HepG2 (cell line): ENCODE results near the gene WDFY1. TPM values are rescaled to one million over a fixed set of nuclear protein-coding genes. Genes with fewer than 3 reads are reported as not detected.
A peak's percentile ranks its signal among the peaks of the same experiment; 100 is the strongest.

Experiments used
- ATRX ChIP-seq: sonication (generic); formaldehyde crosslinking; IDR thresholded peaks from 2 replicates; pipeline ENCODE4 v1.4.0; 2020; ENCODE audit warnings: missing genetic modification reagents, borderline replicate concordance
- EEA1 ChIP-seq: sonication (generic); formaldehyde crosslinking; IDR thresholded peaks from 2 replicates; pipeline ENCODE4 v1.5.1; 2020; ENCODE audit warnings: mild to moderate bottlenecking, missing genetic modification reagents, borderline replicate concordance
- GTF2F1 ChIP-seq: fragments of 150-350 bp; IDR thresholded peaks from 2 replicates; pipeline ENCODE4 v1.6.1; 2014; ENCODE audit warnings: low read length
- KLF12 ChIP-seq: sonication (generic); formaldehyde crosslinking; IDR thresholded peaks from 2 replicates; pipeline ENCODE4 v1.4.0; 2020; ENCODE audit warnings: missing genetic modification reagents, borderline replicate concordance
- MYNN ChIP-seq: sonication (generic); formaldehyde crosslinking; IDR thresholded peaks from 2 replicates; pipeline ENCODE4 v1.4.0; 2020; ENCODE audit warnings: mild to moderate bottlenecking, low read depth, missing genetic modification reagents
- NFKBIZ ChIP-seq: IDR thresholded peaks from 2 replicates; pipeline ENCODE4 v1.6.1; 2018; ENCODE audit warnings: missing genetic modification reagents, missing compliant biosample characterization
- REL ChIP-seq: sonication (generic); formaldehyde crosslinking; conservative IDR thresholded peaks from 2 replicates; pipeline ENCODE4 v1.8.0; 2022; ENCODE audit warnings: mild to moderate bottlenecking, missing genetic modification reagents, moderate library complexity
- REPIN1 ChIP-seq: sonication (generic); formaldehyde crosslinking; IDR thresholded peaks from 2 replicates; pipeline ENCODE4 v1.8.0; 2022; ENCODE audit warnings: missing genetic modification reagents, low read depth, mild to moderate bottlenecking, borderline replicate concordance
- SIN3A ChIP-seq: IDR thresholded peaks from 2 replicates; pipeline ENCODE4 v1.6.1; 2011; ENCODE audit warnings: low read depth, mild to moderate bottlenecking, control low read depth, low read length, borderline replicate concordance
- SIX4 ChIP-seq: sonication (generic); formaldehyde crosslinking; IDR thresholded peaks from 2 replicates; pipeline ENCODE4 v1.4.0; 2020; ENCODE audit warnings: missing genetic modification reagents
- TCF7 ChIP-seq: sonication (generic); IDR thresholded peaks from 2 replicates; pipeline ENCODE4 v1.6.1; 2016; ENCODE audit warnings: antibody characterized with exemption, low read depth
- ZBTB7B ChIP-seq: sonication (generic); formaldehyde crosslinking; IDR thresholded peaks from 2 replicates; pipeline ENCODE4 v1.4.0; 2020; ENCODE audit warnings: missing genetic modification reagents
- ZFP62 ChIP-seq: sonication (generic); formaldehyde crosslinking; IDR thresholded peaks from 2 replicates; pipeline ENCODE4 v1.4.0; 2020; ENCODE audit warnings: missing genetic modification reagents
- ZNF446 ChIP-seq: sonication (generic); formaldehyde crosslinking; IDR thresholded peaks from 2 replicates; pipeline ENCODE4 v1.5.0; 2020; ENCODE audit warnings: mild to moderate bottlenecking, missing genetic modification reagents
- ZNF569 ChIP-seq: sonication (generic); formaldehyde crosslinking; IDR thresholded peaks from 2 replicates; pipeline ENCODE4 v1.5.0; 2020; ENCODE audit warnings: mild to moderate bottlenecking, missing genetic modification reagents, moderate library complexity, borderline replicate concordance
- ZNF652 ChIP-seq: IDR thresholded peaks from 2 replicates; pipeline ENCODE4 v1.6.1; 2016; ENCODE audit warnings: low read depth, borderline replicate concordance
- ZNF878 ChIP-seq: sonication (generic); formaldehyde crosslinking; IDR thresholded peaks from 2 replicates; pipeline ENCODE4 v1.8.1; 2023; ENCODE audit warnings: mild to moderate bottlenecking, missing genetic modification reagents, moderate library complexity
- polyA plus RNA-seq, 8 experiments: library from polyadenylated mRNA; depleted of rRNA in 3 of 8; stranded (reverse) in 7 of 8; unstranded in 1 of 8; fragments of >200 nt; fragmentation: Illumina TruSeq in 4 of 8; extraction: Trizol in 4 of 8; gene quantifications; 2 replicates each; pipeline versions ENCODE4 v1.2.1 to v1.2.3, GENCODE V29; 2011 to 2016; ENCODE audit warnings: low read depth in 4 of 8, missing spikeins in 1 of 8, mixed read lengths in 1 of 8; ENCODE audit not compliant: insufficient read depth in 1 of 8
- total RNA-seq, 5 experiments: library from RNA; depleted of rRNA; stranded (reverse); fragments of >200 nt; fragmentation: Illumina TruSeq; extraction: Trizol; gene quantifications; 2 replicates each; pipeline ENCODE4 v1.2.3, GENCODE V29; 2016; ENCODE audit warnings: low read depth in 1 of 5
- TF ChIP-seq, protein P1 (sequence below): IDR thresholded peaks from 2 replicates; pipeline ENCODE4 v1.6.1; 2016; ENCODE audit warnings: low read depth
- TF ChIP-seq, protein P2 (sequence below), 2 experiments: fragments of 450-650 bp in 1 of 2; sonication (generic) in 1 of 2; formaldehyde crosslinking; IDR thresholded peaks; 2 replicates each; pipeline versions ENCODE4 v1.5.0 to v1.8.0; 2020 to 2022; ENCODE audit warnings: mild to moderate bottlenecking in 1 of 2, missing genetic modification reagents in 1 of 2
- TF ChIP-seq, protein P3 (sequence below): sonication (generic); formaldehyde crosslinking; IDR thresholded peaks from 2 replicates; pipeline ENCODE4 v1.4.0; 2020; ENCODE audit warnings: mild to moderate bottlenecking, missing genetic modification reagents
- TF ChIP-seq, protein P4 (sequence below): sonication (generic); formaldehyde crosslinking; IDR thresholded peaks from 2 replicates; pipeline ENCODE4 v1.5.1; 2020; ENCODE audit warnings: missing genetic modification reagents, mild to moderate bottlenecking, borderline replicate concordance
- TF ChIP-seq, protein P5 (sequence below): sonication (generic); formaldehyde crosslinking; IDR thresholded peaks from 2 replicates; pipeline ENCODE4 v1.4.0; 2020; ENCODE audit warnings: missing genetic modification reagents, borderline replicate concordance

Gene WDFY1
- total and polyA plus RNA-seq, 2 of the 13 experiments (the other 11 are each of a cell fraction or from before 2014, with no cell fraction given), result 77.0 to 78.4 TPM

DNA sequence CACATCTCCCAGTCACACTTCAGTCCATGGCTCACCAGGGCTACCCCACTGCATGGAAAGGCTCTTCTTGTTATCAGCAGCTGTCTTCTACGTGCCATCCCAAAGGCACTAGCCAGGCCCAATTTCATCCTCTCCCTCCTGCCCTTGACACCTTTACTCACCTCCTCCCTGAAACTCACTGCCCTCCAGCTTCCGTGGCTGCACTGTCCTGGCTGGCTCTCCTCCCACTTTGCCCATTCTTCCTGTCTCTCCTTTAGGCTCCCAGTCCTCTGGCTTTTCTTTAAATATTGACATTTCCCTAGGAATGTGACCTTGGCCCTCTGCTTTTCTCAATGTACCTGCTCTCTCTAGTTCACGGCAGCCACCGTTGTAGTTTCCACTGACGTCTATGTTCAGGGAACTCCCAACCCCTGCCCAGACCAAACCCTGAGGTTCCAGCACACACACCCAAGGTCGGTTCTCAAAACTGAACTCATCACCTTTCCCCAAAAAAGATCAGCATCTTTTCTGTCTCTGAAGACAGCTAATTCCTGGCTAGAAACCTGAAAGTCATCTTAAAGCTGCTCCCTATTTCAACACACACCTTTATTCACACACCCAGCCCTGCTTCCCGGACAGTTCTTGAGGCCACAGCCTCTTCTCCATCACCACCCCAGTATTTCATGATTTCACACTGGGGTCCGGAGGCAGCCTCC lies 36.7 kb downstream of the WDFY1 start (continued):
- TF ChIP-seq, protein P1, sequence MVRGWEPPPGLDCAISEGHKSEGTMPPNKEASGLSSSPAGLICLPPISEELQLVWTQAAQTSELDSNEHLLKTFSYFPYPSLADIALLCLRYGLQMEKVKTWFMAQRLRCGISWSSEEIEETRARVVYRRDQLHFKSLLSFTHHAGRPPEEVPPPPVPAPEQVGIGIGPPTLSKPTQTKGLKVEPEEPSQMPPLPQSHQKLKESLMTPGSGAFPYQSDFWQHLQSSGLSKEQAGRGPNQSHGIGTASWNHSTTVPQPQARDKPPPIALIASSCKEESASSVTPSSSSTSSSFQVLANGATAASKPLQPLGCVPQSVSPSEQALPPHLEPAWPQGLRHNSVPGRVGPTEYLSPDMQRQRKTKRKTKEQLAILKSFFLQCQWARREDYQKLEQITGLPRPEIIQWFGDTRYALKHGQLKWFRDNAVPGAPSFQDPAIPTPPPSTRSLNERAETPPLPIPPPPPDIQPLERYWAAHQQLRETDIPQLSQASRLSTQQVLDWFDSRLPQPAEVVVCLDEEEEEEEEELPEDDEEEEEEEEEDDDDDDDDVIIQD, result peak; percentile 94
- TF ChIP-seq GTF2F1, result no peak
- TF ChIP-seq, protein P2, sequence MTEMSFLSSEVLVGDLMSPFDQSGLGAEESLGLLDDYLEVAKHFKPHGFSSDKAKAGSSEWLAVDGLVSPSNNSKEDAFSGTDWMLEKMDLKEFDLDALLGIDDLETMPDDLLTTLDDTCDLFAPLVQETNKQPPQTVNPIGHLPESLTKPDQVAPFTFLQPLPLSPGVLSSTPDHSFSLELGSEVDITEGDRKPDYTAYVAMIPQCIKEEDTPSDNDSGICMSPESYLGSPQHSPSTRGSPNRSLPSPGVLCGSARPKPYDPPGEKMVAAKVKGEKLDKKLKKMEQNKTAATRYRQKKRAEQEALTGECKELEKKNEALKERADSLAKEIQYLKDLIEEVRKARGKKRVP (CRISPR knock-in tag; IDR thresholded peaks at IDR 0.05), result peak in 1 of 2 experiments; percentile 56; a peak in 1 of 4 replicates
- no peak for TF ChIP-seq ATRX
- peak; percentile 92 for TF ChIP-seq ZNF878 (CRISPR knock-in tag)
- TF ChIP-seq, protein P3, sequence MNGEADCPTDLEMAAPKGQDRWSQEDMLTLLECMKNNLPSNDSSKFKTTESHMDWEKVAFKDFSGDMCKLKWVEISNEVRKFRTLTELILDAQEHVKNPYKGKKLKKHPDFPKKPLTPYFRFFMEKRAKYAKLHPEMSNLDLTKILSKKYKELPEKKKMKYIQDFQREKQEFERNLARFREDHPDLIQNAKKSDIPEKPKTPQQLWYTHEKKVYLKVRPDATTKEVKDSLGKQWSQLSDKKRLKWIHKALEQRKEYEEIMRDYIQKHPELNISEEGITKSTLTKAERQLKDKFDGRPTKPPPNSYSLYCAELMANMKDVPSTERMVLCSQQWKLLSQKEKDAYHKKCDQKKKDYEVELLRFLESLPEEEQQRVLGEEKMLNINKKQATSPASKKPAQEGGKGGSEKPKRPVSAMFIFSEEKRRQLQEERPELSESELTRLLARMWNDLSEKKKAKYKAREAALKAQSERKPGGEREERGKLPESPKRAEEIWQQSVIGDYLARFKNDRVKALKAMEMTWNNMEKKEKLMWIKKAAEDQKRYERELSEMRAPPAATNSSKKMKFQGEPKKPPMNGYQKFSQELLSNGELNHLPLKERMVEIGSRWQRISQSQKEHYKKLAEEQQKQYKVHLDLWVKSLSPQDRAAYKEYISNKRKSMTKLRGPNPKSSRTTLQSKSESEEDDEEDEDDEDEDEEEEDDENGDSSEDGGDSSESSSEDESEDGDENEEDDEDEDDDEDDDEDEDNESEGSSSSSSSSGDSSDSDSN (CRISPR knock-in tag), result peak; percentile 58
- TF ChIP-seq ZNF652 (CRISPR knock-in tag), result peak; percentile 69; the same call in 1 of the 2 replicates
- TF ChIP-seq ZNF569 (CRISPR knock-in tag), result no peak
- TF ChIP-seq ZBTB7B, result no peak; the same call in 1 of the 2 replicates
- peak; percentile 73 for TF ChIP-seq SIX4 (CRISPR knock-in tag)
- TF ChIP-seq NFKBIZ (CRISPR knock-in tag), result 0 out of 2 replicates have a peak, but pooled peaks have one; percentile 59
- no peak for TF ChIP-seq KLF12
- TF ChIP-seq, protein P4, sequence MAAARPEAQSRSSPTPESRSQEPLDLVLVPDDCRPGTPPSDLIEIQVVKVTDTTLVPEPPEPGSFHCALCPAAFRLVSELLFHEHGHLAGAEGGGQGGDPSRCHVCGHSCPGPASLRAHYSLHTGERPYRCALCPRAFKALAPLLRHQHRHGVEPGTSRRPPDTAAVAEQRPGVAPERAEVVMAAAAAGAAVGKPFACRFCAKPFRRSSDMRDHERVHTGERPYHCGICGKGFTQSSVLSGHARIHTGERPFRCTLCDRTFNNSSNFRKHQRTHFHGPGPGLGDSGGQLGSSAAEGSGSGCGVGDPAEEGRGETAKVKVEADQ, result peak; percentile 39; the same call in 1 of the 2 replicates
- TF ChIP-seq ZFP62, result no peak
- TF ChIP-seq EEA1 (CRISPR knock-in tag), result no peak
- TF ChIP-seq, protein P5, sequence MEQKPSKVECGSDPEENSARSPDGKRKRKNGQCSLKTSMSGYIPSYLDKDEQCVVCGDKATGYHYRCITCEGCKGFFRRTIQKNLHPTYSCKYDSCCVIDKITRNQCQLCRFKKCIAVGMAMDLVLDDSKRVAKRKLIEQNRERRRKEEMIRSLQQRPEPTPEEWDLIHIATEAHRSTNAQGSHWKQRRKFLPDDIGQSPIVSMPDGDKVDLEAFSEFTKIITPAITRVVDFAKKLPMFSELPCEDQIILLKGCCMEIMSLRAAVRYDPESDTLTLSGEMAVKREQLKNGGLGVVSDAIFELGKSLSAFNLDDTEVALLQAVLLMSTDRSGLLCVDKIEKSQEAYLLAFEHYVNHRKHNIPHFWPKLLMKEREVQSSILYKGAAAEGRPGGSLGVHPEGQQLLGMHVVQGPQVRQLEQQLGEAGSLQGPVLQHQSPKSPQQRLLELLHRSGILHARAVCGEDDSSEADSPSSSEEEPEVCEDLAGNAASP (CRISPR knock-in tag), result peak; percentile 87; the same call in 1 of the 2 replicates
- no peak for TF ChIP-seq ZNF446 (CRISPR knock-in tag)
- peak; percentile 59 for TF ChIP-seq TCF7
- no peak for TF ChIP-seq MYNN (CRISPR knock-in tag)
- TF ChIP-seq REPIN1 (CRISPR knock-in tag), result peak; percentile 95; the same call in 1 of the 2 replicates
- TF ChIP-seq SIN3A, result peak; percentile 28; the same call in 1 of the 2 replicates
- no peak; the same call in 1 of the 2 replicates for TF ChIP-seq REL (CRISPR knock-in tag)
